Activated naive CD4-positive, alpha-beta T cell treated with anti-CD3 and anti-CD28 coated beads, Interleukin-2, amount 10 ng/mL, durations not matched to agents 7 days and 5 days (primary cell): ENCODE measurements around the gene TAPBP.
"Not testable (repeated sequence)": the region's sequence is repeated elsewhere in the genome, so short reads cannot be mapped to it uniquely, and the experiment has no call there.

Experiments used
- CTCF ChIA-PET: fragments of 350-600 bp; sonication (Branson Sonifier 250); formaldehyde crosslinking; loops from one replicate; lab custom pipeline; 2021; ENCODE audit warnings: antibody characterized with exemption; lab: Charles Lee
- DNase-seq: peaks from one replicate; pipeline ENCODE4 v3.0.0-alpha.2; 2020
- H3K27ac Mint-ChIP-seq: one replicate; pipeline ENCODE4 v1.8.0; 2021; ENCODE audit warnings: mild to moderate bottlenecking, moderate library complexity, mixed read lengths
- H3K27me3 Mint-ChIP-seq: one replicate; pipeline ENCODE4 v1.8.0; 2021; ENCODE audit warnings: mild to moderate bottlenecking, mixed read lengths
- H3K36me3 Mint-ChIP-seq: one replicate; pipeline ENCODE4 v1.8.0; 2021; ENCODE audit warnings: mixed read lengths
- H3K4me1 Mint-ChIP-seq: one replicate; pipeline ENCODE4 v1.8.0; 2021; ENCODE audit warnings: mixed read lengths
- H3K4me3 Mint-ChIP-seq: one replicate; pipeline ENCODE4 v1.8.0; 2021; ENCODE audit warnings: mild to moderate bottlenecking, moderate library complexity, mixed read lengths
- H3K9me3 Mint-ChIP-seq: one replicate; pipeline ENCODE4 v1.8.0; 2021; ENCODE audit warnings: mixed read lengths

Gene TAPBP

DNA sequence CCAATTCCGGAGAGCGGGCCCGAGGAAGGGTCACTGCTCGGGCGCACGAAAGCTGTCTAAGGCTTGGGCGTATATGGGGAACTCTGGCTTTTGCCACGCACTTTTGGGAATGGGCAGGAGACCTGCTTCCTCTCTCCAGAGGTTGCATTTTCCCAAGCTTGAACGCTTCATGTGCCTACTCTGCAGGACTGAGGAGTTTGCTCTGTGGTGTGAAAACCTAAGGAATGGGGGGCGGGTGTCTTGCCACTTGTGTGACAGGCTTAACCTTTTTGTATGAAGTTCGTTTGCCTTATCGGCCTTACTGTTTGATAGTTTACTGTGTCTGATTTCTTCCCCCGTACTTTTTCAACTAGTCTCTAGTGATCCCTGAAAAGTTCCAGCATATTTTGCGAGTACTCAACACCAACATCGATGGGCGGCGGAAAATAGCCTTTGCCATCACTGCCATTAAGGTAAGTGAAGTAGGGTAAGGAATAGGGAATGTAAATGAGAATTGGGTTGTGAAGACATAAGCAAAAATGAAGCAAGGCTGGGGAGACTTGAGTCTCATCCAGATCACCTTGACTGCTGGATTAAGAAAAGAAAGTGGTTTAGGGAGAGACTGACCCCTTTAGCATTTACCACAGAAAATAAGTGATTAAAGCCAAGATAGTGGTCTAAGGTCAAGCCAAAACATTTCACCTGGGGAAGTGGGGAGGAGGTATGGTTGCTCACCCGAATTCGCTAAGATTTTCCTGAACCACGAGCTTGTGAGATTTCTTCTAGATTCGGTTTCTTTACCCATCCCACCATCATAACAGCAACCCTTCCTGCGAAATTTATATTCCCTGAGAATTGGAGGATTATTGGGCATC, 41.4 kb downstream of the TAPBP start:
- Mint-ChIP-seq H3K27ac (peak overlapping the region; percentile 98), H3K27me3 (peaks cover 4% of the 10 kb centered on the region), H3K36me3 (peaks cover 57% of the 10 kb centered on the region), H3K4me3 (peak overlapping the region; percentile 94), H3K9me3 (no peaks in the 10 kb centered on the region), H3K4me1 (peaks cover 64% of the 10 kb centered on the region)
- no peak for DNase-seq
- CTCF ChIA-PET, result interaction anchor here (0.9 to 1.2 kb wide), 3 partner anchors 18 to 72 kb away, joined by 3 to 4 read pairs (median 3); no protein-coding TSS in a partner anchor

- peak within 1 kb of the TSS; percentile 98 for H3K27ac Mint-ChIP-seq
- no peaks in the 10 kb centered on the region for H3K27me3 Mint-ChIP-seq
- H3K4me3 Mint-ChIP-seq, result peak within 1 kb of the TSS; percentile 94
- peaks cover 60% of the 10 kb centered on the region for H3K4me1 Mint-ChIP-seq
- CTCF ChIA-PET, result interaction anchor here (0.9 to 1.9 kb wide), 5 partner anchors 17 to 146 kb away, joined by 3 to 5 read pairs (median 4); partner anchors contain the start of gene CUTA
- H3K9me3 Mint-ChIP-seq, result no peaks in the 10 kb centered on the region
- DNase-seq, result peak; percentile 95
- peaks cover 59% of the 10 kb centered on the region for H3K36me3 Mint-ChIP-seq
Measured at GRCh38 chr6:33271468-33272274, 42.2 kb downstream of the TAPBP start, which contains the start of the genes RPS18 and VPS52. Gene RPS18, plus strand, starts transcription at chr6:33272075. Its CDS starts 45 bp downstream, at chr6:33272120. Gene VPS52, minus strand, starts transcription at chr6:33271876. Its CDS starts 201 bp downstream, at chr6:33271675.

DNA sequence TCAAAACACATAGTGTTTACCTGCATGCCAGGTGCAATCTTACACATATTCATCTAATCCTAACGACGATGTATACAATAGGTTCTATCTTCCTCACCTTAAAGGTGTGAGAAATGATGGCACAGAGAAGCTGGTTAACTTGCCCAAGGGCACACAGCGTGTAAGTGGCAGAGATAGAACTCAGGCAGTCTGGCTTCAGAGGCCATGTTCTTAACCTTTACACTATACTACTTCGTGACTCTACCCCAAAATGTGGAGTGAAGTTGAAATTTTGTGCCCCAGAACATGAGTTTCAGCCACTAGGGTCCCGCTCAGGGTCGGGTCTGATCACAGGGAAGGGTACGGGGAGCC, 42.8 kb downstream of the TAPBP start:
- Mint-ChIP-seq H3K27ac (peak overlapping the region; percentile 98), H3K27me3 (no peaks in the 10 kb centered on the region), H3K36me3 (peaks cover 59% of the 10 kb centered on the region), H3K9me3 (no peaks in the 10 kb centered on the region), H3K4me1 (peaks cover 55% of the 10 kb centered on the region), H3K4me3 (peak overlapping the region; percentile 94)
- no peak for DNase-seq
- CTCF ChIA-PET, result interaction anchor here (1.1 to 1.9 kb wide), 4 partner anchors 19 to 147 kb away, joined by 3 to 5 read pairs (median 4); partner anchors contain the start of gene CUTA

DNA sequence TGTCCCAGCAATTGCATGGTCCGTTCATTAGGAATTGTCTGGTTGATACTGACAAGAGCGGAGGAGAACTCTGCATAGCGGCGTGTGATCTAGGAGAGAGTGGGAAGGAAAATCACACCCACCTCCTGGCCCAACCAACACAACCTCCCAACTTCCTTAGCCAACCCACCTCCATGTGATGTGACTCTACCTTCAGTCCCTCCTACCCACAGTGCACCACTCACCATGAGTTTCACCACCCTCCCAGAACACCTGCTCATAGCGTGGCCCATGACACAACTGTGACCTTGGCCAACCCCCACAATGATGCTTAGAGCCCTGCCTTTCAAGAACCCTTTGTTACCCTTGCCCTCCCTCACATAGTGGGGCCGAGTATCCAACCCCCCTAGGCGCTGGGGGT, 49.9 kb downstream of the TAPBP start:
- H3K4me3 Mint-ChIP-seq, result no peak overlapping the region
- CTCF ChIA-PET, result no interaction called here
- no peak overlapping the region for H3K27ac Mint-ChIP-seq
- H3K27me3 Mint-ChIP-seq, result no peaks in the 10 kb centered on the region
- no peaks in the 10 kb centered on the region for H3K9me3 Mint-ChIP-seq
- H3K4me1 Mint-ChIP-seq, result peaks cover 3% of the 10 kb centered on the region
- peak; percentile 10 for DNase-seq
- peaks cover 66% of the 10 kb centered on the region for H3K36me3 Mint-ChIP-seq

DNA sequence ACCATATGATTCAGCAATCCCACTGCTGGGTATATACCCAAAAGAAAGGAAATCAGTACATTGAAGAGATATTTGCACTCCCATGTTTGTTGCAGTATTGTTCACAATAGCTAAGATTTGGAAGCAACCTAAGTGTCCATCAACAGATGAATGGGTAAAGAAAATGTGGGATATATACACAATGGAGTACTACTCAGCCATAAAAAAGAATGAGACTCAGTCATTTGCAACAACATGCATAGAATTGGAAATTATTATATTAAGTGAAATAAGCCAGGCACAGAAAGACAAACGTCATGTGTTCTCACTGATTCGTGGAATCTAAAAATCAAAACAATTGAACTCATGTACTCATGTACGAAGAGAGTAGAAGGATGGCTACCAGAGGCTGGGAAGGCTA, 51.4 kb downstream of the TAPBP start:
- CTCF ChIA-PET, result interaction anchor here (1.5 kb wide), 1 partner anchor 12 kb away, joined by 4 read pairs; no protein-coding TSS in a partner anchor
- H3K4me3 Mint-ChIP-seq, H3K27ac Mint-ChIP-seq: not testable (repeated sequence)

DNA sequence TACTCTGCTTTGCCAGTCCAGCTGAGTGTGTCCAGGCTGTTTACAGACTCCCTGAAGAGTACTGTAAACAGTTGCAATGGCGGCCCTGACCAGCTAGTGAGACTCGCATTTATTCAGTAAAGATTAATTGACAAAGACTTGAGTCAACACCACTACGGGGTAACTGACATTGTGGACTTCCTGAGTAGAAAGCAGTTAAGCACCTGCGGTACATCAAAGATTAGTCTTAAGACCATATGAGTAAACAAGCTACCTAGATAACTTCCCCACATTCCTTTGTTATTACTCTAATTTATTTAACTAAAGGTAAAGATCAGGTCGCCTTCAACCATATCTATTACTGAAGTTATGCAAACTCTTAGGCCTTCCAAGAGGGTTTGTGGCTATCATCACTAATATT, 54.8 kb downstream of the TAPBP start:
- no peak overlapping the region for H3K4me3 Mint-ChIP-seq
- H3K27ac Mint-ChIP-seq, result no peak overlapping the region
- no peaks in the 10 kb centered on the region for H3K9me3 Mint-ChIP-seq
- peaks cover 3% of the 10 kb centered on the region for H3K4me1 Mint-ChIP-seq
- CTCF ChIA-PET, result no interaction called here
- H3K27me3 Mint-ChIP-seq, result no peaks in the 10 kb centered on the region
- H3K36me3 Mint-ChIP-seq, result peaks cover 36% of the 10 kb centered on the region
- peak; percentile 11 for DNase-seq

More for the DNA sequence above, 51.4 kb downstream of the TAPBP start:
- not testable (repeated sequence) for H3K9me3 Mint-ChIP-seq, H3K27me3 Mint-ChIP-seq, H3K4me1 Mint-ChIP-seq, DNase-seq
- H3K36me3 Mint-ChIP-seq, result peaks cover 59% of the 10 kb centered on the region

DNA sequence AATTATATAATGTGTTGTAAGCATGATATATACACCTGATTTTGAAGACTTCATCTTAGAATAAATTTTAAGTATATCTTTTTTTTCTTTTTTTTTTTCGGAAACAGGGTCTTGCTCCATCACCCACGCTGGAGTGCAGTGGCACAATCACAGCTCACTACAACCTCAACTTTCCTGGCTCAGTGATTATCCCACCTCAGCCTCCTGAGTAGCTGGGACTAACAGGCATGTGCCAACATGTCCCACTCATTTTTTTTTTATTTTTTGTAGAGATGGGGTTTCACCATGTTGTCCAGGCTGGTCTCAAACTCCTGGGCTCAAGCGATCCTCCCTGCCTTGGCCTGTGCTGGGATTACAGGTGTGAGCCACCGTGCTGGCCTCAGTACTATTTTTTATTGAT, 59.3 kb downstream of the TAPBP start:
- no peak overlapping the region for H3K27ac Mint-ChIP-seq
- H3K9me3 Mint-ChIP-seq, result no peaks in the 10 kb centered on the region
- CTCF ChIA-PET, result interaction anchor here (0.7 to 1.9 kb wide), 3 partner anchors 18 to 130 kb away, joined by 3 to 6 read pairs (median 3); partner anchors contain the start of gene RPS18
- no peak overlapping the region for H3K4me3 Mint-ChIP-seq
- peak; percentile 19 for DNase-seq
- H3K27me3 Mint-ChIP-seq, result no peaks in the 10 kb centered on the region
- peaks cover 25% of the 10 kb centered on the region for H3K4me1 Mint-ChIP-seq
- peaks cover 29% of the 10 kb centered on the region for H3K36me3 Mint-ChIP-seq

DNA sequence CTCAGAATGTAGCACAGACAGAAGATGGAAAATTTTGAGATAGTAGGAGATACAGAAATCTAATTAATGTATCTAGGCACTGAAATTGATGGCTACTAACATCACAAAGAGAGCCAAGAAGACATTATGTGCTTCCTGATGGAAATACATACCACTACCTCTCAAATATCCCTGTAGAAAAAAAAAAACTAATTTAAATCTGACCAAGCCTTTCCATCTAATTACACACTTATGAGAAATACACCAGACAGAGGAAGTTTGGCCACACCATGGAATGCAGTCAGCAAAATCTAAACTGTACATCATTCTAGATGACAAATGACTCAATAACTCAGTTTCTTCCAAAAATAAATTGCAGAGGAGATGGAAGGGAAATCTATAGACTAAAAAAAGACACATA, 61.1 kb downstream of the TAPBP start:
- DNase-seq, result no peak
- H3K27ac Mint-ChIP-seq, result no peak overlapping the region
- H3K36me3 Mint-ChIP-seq, result peaks cover 21% of the 10 kb centered on the region
- CTCF ChIA-PET, result no interaction called here
- H3K9me3 Mint-ChIP-seq, result no peaks in the 10 kb centered on the region
- H3K4me3 Mint-ChIP-seq, result no peak overlapping the region
- peaks cover 39% of the 10 kb centered on the region for H3K4me1 Mint-ChIP-seq
- peaks cover 5% of the 10 kb centered on the region for H3K27me3 Mint-ChIP-seq

GRCh38 chr6:33251395-33252012, 62.4 kb downstream of the TAPBP start:
- H3K36me3 Mint-ChIP-seq, result peaks cover 20% of the 10 kb centered on the region
- CTCF ChIA-PET, result interaction anchor here (0.7 to 6.2 kb wide), 5 partner anchors 19 to 126 kb away, joined by 3 to 86 read pairs (median 4); partner anchors contain the start of genes B3GALT4, RPS18 and VPS52
- peak overlapping the region; percentile 22 for H3K4me3 Mint-ChIP-seq
- DNase-seq, result peak; percentile 5
- peak overlapping the region; percentile 58 for H3K27ac Mint-ChIP-seq
- H3K9me3 Mint-ChIP-seq, result no peaks in the 10 kb centered on the region
- peaks cover 7% of the 10 kb centered on the region for H3K27me3 Mint-ChIP-seq
- H3K4me1 Mint-ChIP-seq, result peaks cover 39% of the 10 kb centered on the region

DNA sequence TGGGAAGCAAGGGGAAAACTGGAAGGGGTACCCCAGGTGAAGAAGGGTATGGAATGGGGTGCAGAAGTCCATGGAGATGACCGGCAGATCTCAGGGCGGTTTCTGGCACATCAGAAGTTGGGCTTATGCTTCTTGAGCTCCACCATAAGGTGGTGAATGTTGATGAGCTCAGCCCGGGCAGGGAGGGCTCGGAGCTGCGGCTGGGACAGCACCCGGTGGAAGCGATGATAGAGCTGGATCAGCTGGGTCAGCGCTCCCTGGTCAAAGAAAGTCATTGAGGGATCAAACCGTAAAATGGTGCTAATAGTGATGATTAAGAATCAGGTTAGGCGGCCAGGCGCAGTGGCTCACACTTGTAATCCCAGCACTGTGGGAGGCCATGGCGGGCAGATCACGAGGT, 63.1 kb downstream of the TAPBP start:
- H3K27me3 Mint-ChIP-seq, result peaks cover 14% of the 10 kb centered on the region
- H3K4me3 Mint-ChIP-seq, result peak overlapping the region; percentile 85
- peaks cover 19% of the 10 kb centered on the region for H3K36me3 Mint-ChIP-seq
- DNase-seq, result peak; percentile 15
- H3K27ac Mint-ChIP-seq, result peak overlapping the region; percentile 97
- CTCF ChIA-PET, result interaction anchor here (1.1 to 6.2 kb wide), 8 partner anchors 11 to 125 kb away, joined by 3 to 86 read pairs (median 4); partner anchors contain the start of genes B3GALT4, RPS18 and VPS52
- H3K9me3 Mint-ChIP-seq, result no peaks in the 10 kb centered on the region
- H3K4me1 Mint-ChIP-seq, result peaks cover 39% of the 10 kb centered on the region

DNA sequence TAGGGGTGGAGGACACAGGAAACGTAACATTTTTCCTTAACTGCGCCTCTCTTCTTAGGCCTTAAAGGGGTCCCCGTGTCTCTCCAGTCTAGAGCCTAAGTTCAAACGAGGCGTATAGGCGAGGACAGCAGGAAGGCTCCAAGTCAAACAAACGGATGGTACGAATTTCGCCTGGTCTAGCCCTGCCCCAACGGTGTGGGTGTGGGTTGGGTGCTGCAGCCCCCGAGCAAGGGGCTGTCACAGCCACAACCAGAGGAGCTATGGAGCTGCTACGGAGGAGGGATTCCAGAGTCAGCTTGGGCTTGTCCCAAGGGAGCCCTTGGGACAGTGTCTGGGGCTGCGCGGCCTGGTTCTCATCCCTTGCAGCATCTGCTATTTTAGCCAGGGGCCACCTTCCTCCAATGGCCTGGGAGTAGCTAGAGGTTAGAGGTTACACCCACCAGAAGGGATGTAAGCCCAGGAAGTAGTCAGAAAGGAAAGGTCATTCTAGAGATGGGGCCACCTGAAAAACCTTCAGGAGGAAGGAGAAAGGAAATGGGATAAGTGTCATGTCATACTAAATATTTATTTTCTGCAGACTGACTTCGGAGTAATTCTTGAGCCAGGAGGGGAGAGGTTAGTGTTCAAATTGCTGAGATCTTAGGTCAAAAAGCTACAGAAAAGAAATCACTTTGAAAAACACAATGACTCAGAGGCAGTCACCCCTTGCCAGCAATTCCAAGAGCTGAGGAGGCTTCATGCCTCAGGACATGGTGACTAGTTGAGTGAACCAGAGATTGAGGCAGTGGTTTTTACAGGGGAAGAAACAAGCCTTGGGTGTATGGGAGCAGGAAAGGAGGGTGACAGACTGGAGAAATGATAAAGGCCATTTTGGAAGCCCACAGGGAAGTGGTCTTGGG, 63.9 kb downstream of the TAPBP start:
- H3K36me3 Mint-ChIP-seq, result peaks cover 18% of the 10 kb centered on the region
- peaks cover 14% of the 10 kb centered on the region for H3K27me3 Mint-ChIP-seq
- DNase-seq, result peak; percentile 15
- H3K4me1 Mint-ChIP-seq, result peaks cover 39% of the 10 kb centered on the region
- peak overlapping the region; percentile 97 for H3K27ac Mint-ChIP-seq
- H3K4me3 Mint-ChIP-seq, result peak overlapping the region; percentile 85
- no peaks in the 10 kb centered on the region for H3K9me3 Mint-ChIP-seq
- CTCF ChIA-PET, result interaction anchor here (0.8 to 6.2 kb wide), 18 partner anchors 10 to 263 kb away, joined by 3 to 86 read pairs (median 8); partner anchors contain the start of genes B3GALT4, HSD17B8, RING1 and RPS18
